ENCODE results near the gene CORO1C.

The CORO1C gene

GRCh38 chr12:108646600-108647579 lies 84.4 kb downstream of the CORO1C start:
- DNase-seq: no peak

- DNase-seq: no peak
These were observed 85.4 kb downstream of the CORO1C start for GRCh38 chr12:108645686-108646599.

GRCh38 chr12:108644811-108645120 lies 86.6 kb downstream of the CORO1C start:
- DNase-seq: no peak

- no peak for DNase-seq
These were observed 87.1 kb downstream of the CORO1C start for GRCh38 chr12:108643941-108644810.

GRCh38 chr12:108642899-108643654 lies 88.2 kb downstream of the CORO1C start:
- no peak for DNase-seq

- DNase-seq: no peak
These were observed 88.9 kb downstream of the CORO1C start for GRCh38 chr12:108642269-108642870.

- DNase-seq: no peak
These were observed 89.7 kb downstream of the CORO1C start for GRCh38 chr12:108641446-108642268.

- no peak for DNase-seq
These were observed 90.4 kb downstream of the CORO1C start for GRCh38 chr12:108640802-108641445.

- DNase-seq: no peak
These were observed 92.1 kb downstream of the CORO1C start for GRCh38 chr12:108638997-108639822.

- no peak for DNase-seq
These were observed 93.0 kb downstream of the CORO1C start for GRCh38 chr12:108638141-108638827.

GRCh38 chr12:108637222-108637971 lies 93.9 kb downstream of the CORO1C start:
- DNase-seq: no peak

GRCh38 chr12:108635997-108636808 lies 95.1 kb downstream of the CORO1C start:
- no peak for DNase-seq

GRCh38 chr12:108635201-108635996 lies 95.9 kb downstream of the CORO1C start:
- peak; percentile 56 for DNase-seq

- peak; percentile 53 for DNase-seq
These were observed 97.0 kb downstream of the CORO1C start for GRCh38 chr12:108634341-108634751.

- DNase-seq: peak; percentile 95
These were observed 97.6 kb downstream of the CORO1C start, which contains the start of gene SELPLG for GRCh38 chr12:108633534-108634248. SELPLG (minus strand) TSS chr12:108633894; CDS start chr12:108624307, 9,587 bp downstream.

All from central memory CD4-positive, alpha-beta T cell (primary cell).